Umbilical cord (tissue), 2 donors: ENCODE results near the gene SLC43A2. TPM values are rescaled to one million over a fixed set of nuclear protein-coding genes. Genes with fewer than 3 reads are reported as not detected.
A peak's percentile ranks its signal among the peaks of the same experiment; 100 is the strongest.
"Not testable (repeated sequence)": the region's sequence is repeated elsewhere in the genome, so short reads cannot be mapped to it uniquely, and the experiment has no call there.

Experiments used
- DNase-seq: peaks from one replicate; pipeline ENCODE4 v3.0.0-alpha.2; 2015; ENCODE audit warnings: low spot score
- total RNA-seq: library from RNA; depleted of rRNA; stranded (reverse); fragments of >200 nt; gene quantifications from one replicate; pipeline ENCODE4 v1.2.3, GENCODE V29; 2014; ENCODE audit warnings: low replicate concordance; ENCODE audit not compliant: insufficient read depth

The SLC43A2 gene
- total RNA-seq: 11.6 TPM

DNA sequence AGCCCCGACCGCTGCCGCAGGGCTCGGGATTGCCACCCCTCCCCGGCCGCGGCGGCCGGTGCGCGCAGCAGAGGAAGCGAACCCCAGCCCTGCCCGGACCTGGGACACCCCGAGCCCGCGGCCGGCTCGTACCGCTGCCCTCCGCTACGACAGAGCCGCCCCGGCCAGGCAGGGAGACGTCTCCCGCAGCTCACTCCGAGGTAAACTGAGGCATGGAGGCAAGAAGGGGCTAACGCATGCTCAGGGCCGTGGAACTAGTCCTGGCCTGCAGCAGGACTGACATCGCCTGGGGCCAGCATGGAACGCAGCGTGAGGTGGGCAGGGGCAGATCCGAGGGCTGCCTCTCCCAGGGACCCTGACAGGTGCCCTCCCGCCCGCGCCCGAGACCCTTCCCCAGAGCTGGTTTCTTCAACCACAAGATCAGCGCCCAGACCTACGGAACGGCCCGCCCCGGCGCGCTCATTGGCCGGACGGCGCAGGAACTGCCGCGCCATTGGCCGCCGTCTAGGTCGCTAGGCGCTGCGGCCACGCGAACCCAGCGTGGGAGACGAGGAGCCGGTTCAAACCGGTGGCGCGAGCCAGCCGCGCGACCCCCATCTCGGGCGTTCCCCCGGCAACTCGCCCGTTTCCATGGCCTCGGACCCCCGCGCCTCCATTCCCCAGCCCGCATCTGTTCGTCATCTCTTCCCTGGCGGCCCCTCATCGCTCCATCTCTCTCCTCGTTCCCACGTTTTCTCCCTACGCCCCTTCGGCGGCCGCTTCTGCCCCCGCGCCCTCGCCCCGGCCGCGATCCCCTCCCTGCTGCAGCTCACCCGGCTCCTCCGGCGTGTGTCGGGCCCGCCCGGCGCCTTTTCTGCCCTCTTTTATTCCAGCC, at the start of gene SLC43A2:
TSS of gene SLC43A2 (minus strand) at position 853 of the 874 bp plus-strand sequence. CDS start 960 bp downstream, outside the sequence.
- DNase-seq: peak; percentile 83

GRCh38 chr17:1676401-1676800, 47.8 kb upstream of the SLC43A2 start:
- DNase-seq: no peak

DNA sequence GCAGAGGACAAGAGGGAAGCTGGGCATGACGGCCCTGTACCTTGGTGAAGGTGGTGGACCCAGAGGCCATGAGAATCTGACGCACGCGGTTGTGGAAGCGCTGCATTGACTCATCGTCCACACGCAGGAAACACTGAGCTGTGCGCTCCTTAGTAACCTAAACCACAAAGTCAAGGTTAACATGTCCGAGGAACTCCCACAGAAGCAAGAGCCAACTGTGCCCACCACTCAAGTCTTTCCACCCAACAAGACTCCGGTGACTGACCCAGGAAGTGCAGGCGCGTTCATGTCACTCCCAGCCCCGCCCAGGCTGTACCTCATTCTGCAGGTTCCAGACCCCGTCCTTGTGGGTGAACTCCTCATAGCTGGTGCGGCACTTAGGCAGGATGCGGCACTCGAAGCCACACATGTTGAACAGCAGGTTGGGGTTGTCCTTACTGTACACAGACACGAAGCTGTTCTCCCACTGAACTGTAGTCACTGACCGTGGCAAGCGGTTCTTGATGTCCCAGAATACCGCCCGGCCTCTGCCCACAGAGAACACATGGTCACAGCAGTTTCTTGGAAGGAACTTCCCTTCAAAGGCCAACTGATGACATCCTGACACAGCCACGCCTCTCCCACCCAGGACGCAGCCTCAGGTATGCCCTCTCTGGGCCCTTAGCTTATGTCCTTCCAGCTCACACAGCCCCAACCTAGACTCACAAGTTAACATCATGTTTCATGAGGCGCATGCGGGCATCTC, 44.6 kb upstream of the SLC43A2 start:
- DNase-seq: no peak

DNA sequence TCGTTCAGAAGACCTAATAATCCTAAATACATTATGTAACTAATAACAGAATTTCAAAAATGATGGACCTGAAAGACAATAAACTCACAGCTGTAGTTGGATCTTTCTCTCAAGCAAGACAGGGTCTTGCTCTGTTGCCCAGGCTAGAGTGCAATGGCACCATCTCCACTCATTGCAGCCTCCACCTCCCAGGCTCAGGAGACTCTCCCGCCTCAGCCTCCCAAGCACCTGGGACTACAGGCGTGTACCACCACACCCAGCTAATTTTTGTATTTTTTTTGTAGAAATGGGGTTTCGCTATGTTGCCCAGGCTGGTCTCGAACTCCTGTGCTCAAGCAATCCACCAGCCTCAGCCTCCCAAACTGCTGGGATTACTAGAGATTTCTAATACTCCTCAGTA, 35.3 kb upstream of the SLC43A2 start:
- not testable (repeated sequence) for DNase-seq

- DNase-seq: no peak
Observed at GRCh38 chr17:1661045-1661444, 32.4 kb upstream of the SLC43A2 start.

DNA sequence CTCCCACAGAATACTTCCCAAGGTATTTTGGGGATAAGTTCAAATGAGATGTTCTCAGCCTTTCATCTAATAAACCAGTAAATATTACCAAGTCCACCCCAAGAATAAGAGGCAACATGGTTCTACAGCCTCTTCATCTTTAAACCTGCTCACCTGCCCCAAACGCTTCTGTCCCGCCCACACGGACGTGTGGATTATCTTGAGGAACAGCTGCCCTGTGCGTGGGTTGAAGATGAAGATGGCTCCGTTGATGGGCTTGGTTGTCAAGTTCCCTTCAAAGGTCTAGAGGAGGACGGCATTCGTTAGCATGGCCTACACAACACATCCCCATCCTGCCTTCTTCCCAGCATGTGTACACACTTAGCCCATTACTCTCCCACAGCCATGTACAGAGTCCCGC, 29.5 kb upstream of the SLC43A2 start:
- DNase-seq: no peak

DNA sequence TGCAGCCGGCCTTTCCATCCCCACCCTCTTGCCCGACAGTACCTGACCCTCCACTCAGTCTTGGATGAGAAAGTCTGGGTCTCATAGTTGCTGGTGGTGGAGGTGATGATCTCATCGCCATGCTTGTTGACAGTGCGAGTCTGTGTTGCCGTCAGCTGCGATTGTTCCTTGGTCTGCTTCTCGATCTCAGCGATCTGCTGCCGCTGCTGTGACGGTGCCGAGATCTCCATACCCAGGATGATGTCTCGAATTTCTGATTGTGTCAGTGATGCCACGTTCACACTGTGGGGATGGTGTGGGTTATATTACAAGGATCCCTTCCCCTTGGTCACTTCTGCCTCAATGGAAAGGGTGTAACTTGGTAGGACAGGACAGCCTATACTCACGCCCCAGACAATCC, 25.1 kb upstream of the SLC43A2 start:
- no peak for DNase-seq

GRCh38 chr17:1652794-1653193, 24.2 kb upstream of the SLC43A2 start:
- DNase-seq: not testable (repeated sequence)

DNA sequence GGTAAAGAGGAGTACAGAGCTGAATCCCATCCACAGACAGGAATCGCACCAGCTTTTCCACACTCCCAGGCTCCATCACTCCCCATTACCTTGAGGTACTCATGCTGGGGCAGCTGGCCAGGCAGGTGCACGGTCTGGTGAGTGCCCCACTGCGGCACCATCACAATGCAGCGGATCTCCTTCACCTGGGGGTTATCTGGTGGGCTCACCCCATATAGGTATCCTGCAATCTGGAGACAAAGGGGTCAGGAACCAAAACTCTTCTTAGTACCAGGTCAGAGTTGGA, 22.9 kb upstream of the SLC43A2 start:
- no peak for DNase-seq

DNA sequence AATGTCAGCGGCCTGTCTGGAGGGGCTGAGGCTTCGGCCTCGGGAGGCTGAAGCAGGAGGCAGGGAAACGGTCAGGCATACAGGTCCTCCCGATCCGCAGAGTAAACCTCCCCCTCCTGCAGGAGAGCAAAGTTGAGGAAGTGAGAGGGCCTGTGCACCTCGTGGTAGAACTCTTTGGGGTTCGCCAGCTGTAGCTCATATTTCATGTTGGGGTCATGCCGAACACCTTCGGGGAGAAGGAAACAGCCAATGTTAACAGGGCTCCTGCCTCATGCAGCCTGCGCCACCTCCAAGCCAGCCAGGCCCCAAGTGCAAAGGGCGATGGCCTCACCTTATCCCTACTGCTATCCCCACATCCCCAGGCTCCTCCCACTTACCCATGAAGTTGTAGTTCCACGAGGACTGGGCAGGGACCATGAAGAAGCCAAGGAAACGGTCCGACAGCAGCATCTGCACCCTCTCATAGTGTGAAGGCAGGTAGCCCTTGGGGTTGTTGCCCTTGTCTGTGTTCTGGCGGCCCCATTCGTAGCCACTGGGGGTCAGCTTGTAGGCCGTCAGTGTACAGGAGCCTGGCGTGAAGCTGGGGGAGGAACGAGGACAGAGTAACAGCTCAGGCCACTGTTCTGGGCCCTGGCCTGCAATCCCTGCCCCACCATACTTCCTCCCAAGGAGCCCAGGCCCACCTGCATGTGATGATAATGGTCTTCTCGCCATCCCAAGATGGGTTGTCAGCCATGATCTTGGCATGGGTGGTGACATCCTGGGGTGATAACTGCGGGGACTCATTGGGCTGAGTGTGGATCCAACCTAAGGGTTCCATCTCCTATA, 22.3 kb upstream of the SLC43A2 start:
- DNase-seq: no peak

DNA sequence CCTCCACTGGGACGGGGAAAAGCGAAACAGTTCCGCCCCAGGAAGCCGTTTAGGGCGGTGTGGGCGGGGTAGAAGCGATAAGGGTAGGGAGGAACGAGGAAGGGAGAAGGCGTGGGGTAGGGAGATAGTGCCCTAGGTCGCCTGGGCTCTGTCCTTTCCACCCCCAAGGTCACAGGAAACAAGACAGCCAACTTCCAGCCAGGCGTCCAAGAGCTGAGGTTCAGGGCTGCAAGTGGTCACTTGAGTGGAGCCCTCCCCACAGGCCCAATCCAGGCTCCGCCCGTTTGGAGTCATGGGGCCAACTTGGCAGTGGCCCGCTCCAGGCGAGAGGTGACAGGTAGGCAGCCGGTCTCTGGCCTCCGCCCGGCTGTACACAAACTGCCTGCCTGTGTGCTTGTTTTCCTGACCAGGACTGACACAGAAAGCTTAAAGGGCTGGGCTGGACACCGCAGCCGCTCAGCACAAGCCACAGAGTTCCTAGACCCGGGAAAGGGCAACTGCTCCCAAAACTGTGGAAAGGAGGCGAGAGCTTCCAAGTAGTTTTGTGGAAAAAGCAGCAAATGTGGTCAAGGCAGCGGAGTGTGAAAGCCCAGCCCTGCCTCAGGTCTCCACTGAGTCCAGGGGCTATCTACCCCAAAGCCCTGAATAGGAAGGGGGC, 21.3 kb upstream of the SLC43A2 start, which contains the start of gene RILP:
TSS of gene RILP (minus strand) at position 23 of the 658 bp plus-strand sequence. CDS start 62 bp downstream, outside the sequence.
- DNase-seq: no peak

- peak; percentile 94 for DNase-seq
Observed at GRCh38 chr17:1648963-1649843, 20.6 kb upstream of the SLC43A2 start.

DNA sequence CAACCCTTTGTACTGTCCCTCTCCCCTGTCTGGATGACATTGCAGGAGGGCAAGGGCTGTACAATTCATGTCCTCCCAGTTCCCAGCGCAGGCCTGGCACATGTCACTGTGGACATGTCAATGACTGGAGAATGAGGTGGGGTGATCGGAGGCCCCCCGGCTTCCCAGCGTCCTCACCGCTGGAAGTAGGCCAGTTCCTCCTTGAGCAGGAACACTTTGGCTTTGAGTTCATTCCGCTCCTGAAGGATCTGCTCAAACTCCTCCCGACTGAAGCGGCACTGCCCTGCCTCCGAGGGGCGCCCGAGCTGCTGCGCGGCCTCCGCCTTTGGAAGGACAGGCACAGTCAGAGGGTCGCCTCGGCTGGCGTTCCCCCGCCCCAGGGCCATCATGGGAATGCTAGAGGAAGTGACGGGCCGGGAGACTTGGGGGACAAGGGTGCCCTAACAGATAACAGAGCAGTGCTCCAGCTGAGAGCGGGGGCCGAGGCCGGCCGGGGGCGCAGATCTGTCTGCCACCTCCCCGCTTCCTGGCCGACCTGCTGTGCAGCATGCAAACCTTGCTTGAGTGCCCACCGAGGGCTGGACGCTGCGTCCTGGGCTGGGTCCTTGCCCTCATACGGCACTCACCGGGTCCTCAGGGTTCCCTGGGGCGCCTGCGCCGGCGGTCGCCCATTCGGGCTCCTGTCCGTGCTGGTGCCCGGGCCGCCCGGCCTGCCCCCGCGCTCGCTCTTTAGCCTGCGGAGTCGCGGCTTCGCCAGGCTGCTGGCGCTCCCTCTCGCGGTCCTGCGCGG, 19.7 kb upstream of the SLC43A2 start:
- DNase-seq: peak; percentile 46

GRCh38 chr17:1647802-1648171, 19.2 kb upstream of the SLC43A2 start:
- no peak for DNase-seq

DNA sequence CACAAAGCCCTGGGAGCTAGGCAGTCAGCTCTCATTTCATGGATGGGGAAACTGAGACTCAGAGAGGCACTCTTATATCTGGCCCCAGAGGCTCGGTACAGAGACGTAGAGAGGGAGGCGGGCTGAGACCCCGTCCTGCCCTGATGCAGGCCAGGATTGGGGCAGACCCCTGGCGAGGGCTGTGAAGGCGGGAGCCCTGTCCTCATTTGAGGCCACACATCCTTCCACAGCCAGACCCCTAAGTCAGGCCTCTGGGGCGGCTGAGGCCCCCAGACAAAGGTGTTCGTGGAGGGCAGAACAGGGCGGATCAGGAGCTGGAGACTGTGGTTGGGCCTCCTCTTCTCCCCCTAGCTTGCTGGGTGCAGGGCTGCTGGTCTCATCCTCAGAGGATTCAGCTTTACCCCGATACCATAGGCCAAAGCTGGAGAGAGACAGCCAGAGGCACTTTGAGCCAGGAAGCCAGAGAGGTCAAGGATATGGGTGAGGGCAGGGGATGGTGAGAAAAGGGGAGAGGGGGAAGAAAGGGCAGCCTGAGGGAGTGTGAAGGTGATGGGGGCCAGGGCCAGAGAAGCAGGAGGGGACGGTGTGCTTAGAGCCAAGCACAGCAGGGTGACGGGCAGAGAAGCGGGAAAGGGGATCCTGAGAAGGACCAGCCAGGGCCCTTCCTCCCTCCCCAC, 17.7 kb upstream of the SLC43A2 start:
- no peak for DNase-seq

DNA sequence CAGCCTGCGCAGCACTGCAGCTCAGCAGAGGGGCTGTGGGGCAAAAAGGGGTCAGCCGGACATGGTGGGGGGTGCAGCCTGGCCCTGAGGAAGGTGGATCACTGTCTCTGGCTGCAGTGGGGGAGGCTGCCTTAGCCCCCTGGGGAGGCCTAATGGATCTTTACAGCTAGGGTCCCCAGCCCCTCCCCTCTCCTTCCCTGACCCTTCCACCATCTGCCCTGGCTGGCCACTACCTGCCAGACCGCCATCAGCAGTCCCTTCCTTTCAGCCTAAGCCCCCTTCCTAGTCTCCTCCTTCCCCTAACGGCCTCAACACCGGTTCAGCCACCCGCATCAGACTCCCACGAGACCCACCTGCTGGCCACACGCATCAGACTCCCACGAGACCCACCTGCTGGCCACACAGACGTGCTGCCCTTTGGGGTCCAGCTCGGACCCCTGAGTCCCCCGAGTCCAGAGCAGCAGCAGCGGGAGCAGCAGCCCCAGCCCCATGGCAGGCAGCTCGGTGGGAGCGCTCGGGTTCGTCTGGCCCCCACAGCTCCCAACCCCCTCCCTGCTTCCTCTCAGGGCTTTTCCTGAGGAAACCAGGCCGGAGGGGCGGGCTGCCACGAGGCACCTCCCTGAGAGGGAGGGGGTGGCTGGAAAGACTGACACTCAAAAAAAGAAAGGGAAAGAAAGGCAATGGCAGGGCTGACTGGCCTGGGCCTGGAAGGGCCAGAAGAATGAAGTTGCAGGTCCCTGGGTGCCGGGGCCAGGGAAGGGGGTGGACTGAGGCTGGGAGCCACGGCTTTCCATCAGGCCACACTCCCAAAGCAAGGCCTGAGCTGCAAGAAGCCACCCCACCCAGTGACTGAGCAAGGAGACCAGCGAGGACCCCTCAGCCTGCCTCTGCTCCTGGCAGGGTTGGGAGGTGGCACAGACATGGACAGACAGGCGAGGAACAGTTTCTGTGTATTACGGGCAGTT, 16.9 kb upstream of the SLC43A2 start, which contains the start of gene SCARF1:
TSS of gene SCARF1 (minus strand) at position 526 of the 965 bp plus-strand sequence. CDS start at position 491, 35 bp downstream.
- no peak for DNase-seq

- DNase-seq: no peak
Observed at GRCh38 chr17:1644493-1645206, 16.0 kb upstream of the SLC43A2 start.
